Measurements from ENCODE around the gene SEC24C. TPM values are rescaled to one million over a fixed set of nuclear protein-coding genes. Genes with fewer than 3 reads are reported as not detected.
"Not testable (repeated sequence)": the region's sequence is repeated elsewhere in the genome, so short reads cannot be mapped to it uniquely, and the experiment has no call there.

SEC24C gene, protein sequence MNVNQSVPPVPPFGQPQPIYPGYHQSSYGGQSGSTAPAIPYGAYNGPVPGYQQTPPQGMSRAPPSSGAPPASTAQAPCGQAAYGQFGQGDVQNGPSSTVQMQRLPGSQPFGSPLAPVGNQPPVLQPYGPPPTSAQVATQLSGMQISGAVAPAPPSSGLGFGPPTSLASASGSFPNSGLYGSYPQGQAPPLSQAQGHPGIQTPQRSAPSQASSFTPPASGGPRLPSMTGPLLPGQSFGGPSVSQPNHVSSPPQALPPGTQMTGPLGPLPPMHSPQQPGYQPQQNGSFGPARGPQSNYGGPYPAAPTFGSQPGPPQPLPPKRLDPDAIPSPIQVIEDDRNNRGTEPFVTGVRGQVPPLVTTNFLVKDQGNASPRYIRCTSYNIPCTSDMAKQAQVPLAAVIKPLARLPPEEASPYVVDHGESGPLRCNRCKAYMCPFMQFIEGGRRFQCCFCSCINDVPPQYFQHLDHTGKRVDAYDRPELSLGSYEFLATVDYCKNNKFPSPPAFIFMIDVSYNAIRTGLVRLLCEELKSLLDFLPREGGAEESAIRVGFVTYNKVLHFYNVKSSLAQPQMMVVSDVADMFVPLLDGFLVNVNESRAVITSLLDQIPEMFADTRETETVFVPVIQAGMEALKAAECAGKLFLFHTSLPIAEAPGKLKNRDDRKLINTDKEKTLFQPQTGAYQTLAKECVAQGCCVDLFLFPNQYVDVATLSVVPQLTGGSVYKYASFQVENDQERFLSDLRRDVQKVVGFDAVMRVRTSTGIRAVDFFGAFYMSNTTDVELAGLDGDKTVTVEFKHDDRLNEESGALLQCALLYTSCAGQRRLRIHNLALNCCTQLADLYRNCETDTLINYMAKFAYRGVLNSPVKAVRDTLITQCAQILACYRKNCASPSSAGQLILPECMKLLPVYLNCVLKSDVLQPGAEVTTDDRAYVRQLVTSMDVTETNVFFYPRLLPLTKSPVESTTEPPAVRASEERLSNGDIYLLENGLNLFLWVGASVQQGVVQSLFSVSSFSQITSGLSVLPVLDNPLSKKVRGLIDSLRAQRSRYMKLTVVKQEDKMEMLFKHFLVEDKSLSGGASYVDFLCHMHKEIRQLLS
- total RNA-seq (2014; rRNA removed; shearing (Covaris generic)) = 49.0 and 54.4 TPM in 2 replicates

DNA sequence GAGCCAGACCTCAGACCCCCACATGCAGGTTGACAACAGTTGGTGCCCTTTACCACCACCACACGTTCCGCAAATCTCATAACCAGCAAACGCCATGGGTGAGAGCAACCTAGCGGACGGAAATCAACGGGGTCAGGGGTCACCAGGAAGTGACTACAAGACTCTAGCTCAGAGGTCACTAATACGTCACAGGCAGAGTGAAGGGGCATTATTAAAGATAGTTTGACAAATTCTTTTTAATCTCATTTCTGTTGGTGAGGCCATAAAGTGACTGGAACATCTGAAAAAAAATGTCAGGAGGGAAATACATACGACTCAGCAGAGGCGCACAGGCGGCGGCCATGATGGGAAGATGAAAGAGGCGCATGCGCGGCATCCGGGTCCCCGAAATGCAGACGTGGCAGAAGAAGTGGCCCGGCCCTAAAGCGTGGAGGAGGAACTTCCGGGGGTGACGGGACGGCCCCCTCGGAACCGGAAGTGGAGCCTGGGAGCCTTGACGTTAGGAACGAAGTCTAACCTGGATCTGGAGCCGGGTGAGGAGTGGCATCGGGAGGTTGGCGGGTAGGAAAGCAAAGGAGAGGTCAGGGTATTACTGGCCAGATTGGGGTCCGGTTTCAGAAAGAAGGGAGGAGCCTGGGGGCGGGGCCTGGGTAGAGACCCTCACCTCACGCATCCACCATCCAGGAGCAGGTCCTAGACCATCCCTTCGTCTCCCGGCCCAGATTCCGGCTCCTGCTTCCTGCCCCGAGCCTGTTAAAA, at the start of gene SEC24C:
Gene SEC24C (plus strand): TSS at position 468 of the 759 bp plus-strand sequence. CDS start 2,461 bp downstream, outside the sequence.
- DNase-seq (ENCODE audit: low spot score) = peak; percentile 97
- in situ Hi-C loops (cut with HindIII; ENCODE audit: low sequenced_read_pairs) = no loop called here

DNA sequence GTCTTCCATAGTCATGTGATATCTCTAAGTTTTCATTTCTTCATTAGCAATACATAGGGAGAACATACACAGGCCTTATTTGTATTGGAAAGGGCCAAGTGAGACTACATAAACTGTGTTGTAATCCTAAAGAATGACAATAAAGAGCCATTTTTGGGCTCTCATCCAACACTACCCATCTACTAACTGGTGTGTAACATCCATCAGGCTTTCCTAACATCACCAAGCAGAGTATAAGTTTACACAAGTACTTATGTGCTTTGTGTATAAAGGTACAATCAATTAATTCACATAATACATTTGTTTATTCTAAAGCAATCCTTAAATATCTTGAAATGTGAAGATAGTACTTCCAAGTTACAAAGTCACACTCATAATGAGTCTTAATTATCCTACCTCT, 48.9 kb upstream of the SEC24C start:
- in situ Hi-C loops (cut with HindIII; ENCODE audit: low sequenced_read_pairs); DNase-seq (ENCODE audit: low spot score): not testable (repeated sequence)

DNA sequence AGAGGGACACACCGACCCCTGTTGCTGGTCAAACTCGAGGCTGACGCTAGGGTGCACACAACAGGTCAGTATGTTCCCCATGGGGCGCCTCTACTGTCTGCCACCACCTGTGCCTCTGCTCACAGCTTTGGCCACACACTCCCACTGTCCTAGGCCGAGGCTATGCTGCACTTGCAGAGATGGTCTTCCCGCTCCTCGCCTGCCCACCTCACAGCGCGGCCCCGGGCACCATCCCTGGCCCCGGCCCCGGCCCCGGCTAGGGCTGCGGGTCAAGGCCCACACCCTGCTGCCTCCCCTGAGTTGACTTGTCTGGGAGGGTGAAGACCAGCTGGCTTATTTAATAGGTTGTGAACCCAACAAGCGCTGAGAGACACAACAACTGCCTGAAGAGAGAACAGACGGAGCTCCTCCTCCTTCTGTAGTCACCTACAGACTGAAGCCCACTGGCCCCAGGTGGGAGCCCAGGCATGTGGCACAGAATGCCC, 46.5 kb upstream of the SEC24C start, which contains the start of gene AGAP5:
Gene AGAP5 (minus strand): TSS at position 435 of the 485 bp plus-strand sequence. CDS start 354 bp downstream, at position 81.
- DNase-seq (ENCODE audit: low spot score); in situ Hi-C loops (cut with HindIII; ENCODE audit: low sequenced_read_pairs): not testable (repeated sequence)

DNA sequence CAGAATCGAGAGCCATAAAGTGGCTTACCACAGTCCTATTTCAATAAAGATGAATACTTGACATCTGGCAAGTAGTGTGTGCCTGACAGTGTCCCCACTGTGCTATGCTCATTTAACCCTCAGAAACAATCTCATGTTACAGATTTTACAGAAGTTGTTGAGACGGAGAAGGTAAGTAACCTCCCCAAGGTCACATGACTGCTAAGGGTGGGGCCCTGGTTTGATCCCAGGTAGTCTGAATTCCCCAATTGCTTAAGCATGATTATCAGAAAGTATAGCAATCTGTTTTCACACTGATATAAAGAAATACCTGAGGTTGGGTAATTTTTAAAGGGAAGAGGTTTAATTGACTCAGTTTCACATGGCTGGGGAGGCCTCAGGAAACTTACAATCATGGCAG, 45.4 kb upstream of the SEC24C start:
- DNase-seq (ENCODE audit: low spot score); in situ Hi-C loops (cut with HindIII; ENCODE audit: low sequenced_read_pairs): not testable (repeated sequence)

DNA sequence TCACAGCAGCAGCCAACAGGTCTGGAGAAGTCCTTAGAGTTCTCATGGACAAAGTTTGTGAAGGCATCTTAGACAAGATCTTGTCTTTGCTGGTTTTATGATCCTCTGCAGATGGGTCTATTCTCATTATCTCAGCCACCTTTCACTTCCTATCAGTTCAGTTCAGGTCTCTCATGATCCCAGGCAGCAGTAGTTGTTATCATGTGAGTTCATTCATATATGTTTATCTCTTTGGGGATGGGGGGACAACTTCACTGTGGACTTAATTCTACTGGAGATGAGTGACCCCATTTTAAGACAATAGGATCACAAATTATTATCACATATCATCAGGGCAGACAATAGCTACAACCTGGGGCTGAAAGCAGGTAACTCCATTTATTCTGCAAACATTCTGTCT, 40.2 kb upstream of the SEC24C start:
- in situ Hi-C loops (cut with HindIII; ENCODE audit: low sequenced_read_pairs); DNase-seq (ENCODE audit: low spot score): not testable (repeated sequence)

DNA sequence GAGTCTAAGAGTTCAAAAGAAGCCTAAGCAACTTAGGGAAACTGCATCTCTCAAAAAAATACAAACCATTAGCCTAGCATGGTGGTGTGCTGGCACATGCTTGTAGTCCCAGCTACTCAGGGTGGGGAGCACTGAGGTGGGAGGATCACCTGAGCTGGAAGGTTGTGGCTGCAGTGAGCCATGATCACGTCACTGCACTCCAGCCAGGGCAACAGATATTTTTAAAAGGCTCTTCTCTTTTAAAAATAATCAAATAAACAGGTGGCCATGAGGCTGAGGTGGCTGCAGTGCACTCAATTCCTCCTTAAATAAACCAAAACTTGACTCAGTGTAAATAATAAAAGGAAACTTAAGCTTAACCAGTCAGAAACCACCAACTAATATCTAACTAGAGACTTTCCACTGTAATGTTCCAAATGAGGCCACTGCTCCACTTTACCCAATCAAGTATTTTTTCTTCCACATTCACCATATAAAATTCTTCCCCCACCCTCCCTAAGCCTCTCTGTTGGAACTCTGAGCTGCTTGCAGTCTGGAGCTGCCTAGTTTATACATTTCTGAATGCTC, 38.6 kb upstream of the SEC24C start:
- in situ Hi-C loops (cut with HindIII; ENCODE audit: low sequenced_read_pairs) = not testable (repeated sequence)

DNA sequence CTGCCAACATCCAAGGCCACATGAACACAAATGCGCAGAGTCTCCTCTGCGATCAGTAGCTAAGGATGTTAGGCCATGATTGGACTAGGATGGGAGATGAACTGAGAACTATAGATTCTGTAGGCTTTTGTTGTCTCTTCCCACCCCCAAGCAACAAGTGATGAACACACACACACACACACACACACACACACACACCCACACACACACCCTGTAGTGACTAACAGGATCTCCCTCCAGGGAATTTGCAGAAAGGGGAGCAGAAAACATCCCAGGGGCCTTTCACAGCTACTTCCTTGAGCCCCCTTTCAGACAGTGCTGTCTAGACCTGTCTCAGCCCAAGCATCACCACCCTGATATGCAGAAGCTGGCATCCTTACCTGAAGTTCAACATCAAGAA, 37.7 kb upstream of the SEC24C start:
- DNase-seq (ENCODE audit: low spot score); in situ Hi-C loops (cut with HindIII; ENCODE audit: low sequenced_read_pairs): not testable (repeated sequence)

More for the DNA sequence above, 38.6 kb upstream of the SEC24C start:
- not testable (repeated sequence) for DNase-seq (ENCODE audit: low spot score)

DNA sequence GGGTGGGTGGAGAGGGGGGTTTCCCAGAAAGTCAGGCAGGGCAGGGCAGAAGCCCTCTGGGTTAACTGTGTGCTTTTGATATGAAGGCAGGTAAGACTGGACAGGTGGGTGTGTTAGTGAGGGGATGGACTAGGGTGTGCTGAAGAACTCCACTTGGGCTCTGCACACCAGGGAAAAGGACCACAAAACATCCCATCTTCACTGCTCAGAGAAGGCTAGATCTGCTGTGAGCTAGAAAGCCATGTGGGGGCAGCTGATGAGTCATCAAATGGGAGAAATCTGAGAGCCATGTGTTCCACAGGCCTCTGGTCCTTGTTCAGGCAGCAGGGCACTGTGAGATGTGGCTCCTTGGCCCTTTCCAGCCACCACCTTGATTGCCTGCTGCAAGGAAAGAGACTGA, 36.5 kb upstream of the SEC24C start:
- in situ Hi-C loops (cut with HindIII; ENCODE audit: low sequenced_read_pairs); DNase-seq (ENCODE audit: low spot score): not testable (repeated sequence)

DNA sequence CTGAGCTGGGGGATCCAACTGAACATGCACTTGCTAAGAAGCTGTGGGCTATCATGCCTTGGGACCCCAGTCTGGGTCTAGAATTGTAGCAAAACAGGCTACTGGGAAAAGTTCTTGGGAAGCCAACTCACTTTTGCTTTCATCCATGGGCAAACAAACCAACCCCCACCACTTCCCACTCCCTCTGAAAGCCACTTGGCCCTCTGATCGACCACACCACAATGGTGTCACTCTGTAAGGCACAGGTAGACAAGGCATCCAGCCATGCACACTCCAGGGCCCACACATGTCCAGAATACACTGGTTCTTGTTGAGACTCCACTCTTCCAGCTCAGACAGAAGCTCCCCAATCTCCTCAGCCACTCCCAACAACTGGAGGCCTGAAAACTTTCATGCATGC, 36.0 kb upstream of the SEC24C start:
- DNase-seq (ENCODE audit: low spot score); in situ Hi-C loops (cut with HindIII; ENCODE audit: low sequenced_read_pairs): not testable (repeated sequence)

DNA sequence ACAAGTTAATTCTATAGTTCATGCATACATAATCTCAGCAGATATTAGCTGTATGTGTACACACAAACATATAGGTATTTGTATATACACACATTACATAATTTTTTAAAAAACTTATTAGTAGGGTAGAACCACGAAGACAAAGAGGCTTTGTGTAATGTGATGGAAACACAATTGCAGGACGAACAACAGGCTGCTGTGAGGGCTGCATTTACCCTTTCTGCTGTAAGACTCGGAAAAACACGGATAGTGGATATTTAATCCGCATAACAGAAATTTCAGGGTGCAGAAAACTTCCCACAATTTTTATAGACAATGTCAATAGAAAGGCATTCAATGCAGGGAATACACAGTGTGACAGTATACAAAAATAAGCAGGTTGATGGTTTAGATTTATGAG, 32.5 kb upstream of the SEC24C start:
- in situ Hi-C loops (cut with HindIII; ENCODE audit: low sequenced_read_pairs); DNase-seq (ENCODE audit: low spot score): not testable (repeated sequence)

DNA sequence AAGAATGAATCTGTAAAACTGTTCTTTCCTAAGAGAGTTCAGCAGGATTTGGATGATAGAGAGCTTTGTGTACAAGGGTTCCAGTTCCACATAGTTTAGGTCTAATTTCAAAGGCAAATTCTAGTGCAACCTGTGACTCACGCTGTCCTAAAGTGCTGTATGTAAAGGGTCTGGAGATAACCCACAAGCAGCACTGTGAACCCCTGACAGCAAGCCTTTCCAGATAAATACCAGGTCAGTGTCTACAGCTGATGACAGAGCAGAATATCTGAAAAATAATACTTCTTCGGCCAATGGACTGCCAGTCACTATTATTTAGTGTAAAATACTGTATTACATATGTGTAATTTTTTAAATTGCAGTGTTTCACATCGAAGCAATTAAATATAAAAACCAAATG, 30.3 kb upstream of the SEC24C start:
- DNase-seq (ENCODE audit: low spot score); in situ Hi-C loops (cut with HindIII; ENCODE audit: low sequenced_read_pairs): not testable (repeated sequence)

DNA sequence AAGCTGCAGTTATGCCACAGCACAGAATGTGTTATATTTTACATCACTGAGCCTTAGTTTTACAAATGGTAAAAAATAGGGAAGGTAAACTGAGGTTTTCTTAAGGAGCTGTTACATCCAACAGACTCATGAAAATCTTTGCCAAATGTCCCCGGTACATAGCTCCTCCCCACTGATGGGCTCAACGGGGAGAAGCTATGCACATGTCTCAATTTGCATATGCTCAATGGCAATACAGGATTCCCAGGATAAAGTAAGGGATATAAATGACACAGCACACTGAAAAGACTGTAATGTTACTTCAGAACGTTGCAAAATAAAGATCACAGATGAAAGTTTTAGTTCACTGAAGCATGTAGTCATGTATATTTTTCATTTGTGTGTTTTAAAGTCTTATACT, 29.7 kb upstream of the SEC24C start:
- in situ Hi-C loops (cut with HindIII; ENCODE audit: low sequenced_read_pairs) = not testable (repeated sequence)

DNA sequence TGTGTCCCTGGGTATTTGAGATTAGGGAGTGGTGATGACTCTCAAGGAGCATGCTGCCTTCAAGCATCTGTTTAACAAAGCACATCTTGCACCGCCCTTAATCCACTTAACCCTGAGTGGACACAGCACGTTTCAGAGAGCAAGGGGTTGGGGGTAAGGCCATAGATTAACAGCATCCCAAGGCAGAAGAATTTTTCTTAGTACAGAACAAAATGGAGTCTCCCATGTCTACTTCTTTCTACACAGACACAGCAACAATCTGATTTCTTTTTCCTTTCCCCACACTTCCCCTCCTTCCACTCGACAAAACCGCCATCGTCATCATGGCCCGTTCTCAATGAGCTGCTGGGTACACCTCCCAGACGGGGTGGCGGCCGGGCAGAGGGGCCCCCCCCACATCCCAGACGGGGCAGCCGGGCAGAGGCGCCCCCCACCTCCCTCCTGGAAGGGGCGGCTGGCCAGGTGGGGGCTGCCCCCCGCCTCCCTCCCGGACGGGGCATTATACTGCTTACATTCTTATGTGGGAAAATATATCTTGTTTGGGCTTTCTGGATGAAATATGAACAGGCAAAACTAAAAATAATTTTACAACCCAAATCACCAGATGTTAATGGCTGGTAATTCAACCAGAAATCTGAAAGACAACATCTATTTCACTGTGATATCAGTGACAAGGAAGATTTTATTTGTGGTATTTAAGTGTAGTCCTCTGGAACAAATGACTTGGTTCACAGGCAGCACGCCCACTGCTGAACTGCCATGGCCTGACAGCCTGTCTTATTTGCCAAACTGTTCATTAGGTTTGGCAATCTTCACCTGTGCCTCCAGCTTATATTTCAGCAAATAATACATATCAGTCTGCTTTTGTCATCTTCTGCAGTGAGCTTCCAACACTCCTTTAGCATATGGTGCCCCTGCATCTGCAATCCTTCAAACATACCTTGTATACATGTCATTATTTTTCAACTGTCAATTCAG, 28.7 kb upstream of the SEC24C start:
- in situ Hi-C loops (cut with HindIII; ENCODE audit: low sequenced_read_pairs); DNase-seq (ENCODE audit: low spot score): not testable (repeated sequence)

More for the DNA sequence above, 29.7 kb upstream of the SEC24C start:
- not testable (repeated sequence) for DNase-seq (ENCODE audit: low spot score)

DNA sequence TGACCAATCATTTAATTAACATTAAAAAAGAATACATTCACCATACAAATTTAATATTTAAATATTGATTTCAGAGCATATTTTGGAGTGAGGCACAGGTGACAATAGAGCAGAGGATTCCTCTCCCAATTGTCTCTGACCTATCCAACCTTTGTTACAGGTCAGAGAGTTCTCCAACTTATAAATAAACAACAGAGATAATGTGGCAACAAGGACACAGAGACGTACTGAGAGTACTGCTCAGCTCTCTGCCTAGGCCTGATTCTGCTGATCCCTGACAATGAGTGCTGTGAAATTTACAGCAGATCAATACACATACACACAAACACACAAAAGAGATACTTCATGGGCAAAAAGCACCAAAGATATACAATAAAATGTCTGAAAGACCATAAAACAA, 27.9 kb upstream of the SEC24C start:
- DNase-seq (ENCODE audit: low spot score) = no peak
- in situ Hi-C loops (cut with HindIII; ENCODE audit: low sequenced_read_pairs) = no loop called here

DNA sequence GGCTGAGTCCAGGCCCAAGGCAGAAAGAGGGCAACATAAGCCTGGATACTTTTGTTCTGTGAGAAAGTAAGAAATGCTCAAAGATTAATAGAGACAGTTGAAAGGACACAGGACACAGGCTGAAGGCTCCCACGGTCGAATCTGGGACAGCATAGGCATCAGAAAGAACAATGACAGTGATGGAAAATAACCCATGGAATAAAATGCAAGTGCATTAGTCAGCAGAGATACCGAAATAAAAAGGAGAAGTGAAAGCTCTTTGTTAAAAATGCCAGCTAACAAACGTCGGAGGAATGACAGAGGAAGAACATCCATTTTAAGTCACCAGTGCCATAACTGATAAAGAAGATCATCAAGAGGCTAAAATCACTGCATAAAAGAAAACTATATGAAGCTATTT, 26.6 kb upstream of the SEC24C start:
- in situ Hi-C loops (cut with HindIII; ENCODE audit: low sequenced_read_pairs) = no loop called here
- no peak for DNase-seq (ENCODE audit: low spot score)

DNA sequence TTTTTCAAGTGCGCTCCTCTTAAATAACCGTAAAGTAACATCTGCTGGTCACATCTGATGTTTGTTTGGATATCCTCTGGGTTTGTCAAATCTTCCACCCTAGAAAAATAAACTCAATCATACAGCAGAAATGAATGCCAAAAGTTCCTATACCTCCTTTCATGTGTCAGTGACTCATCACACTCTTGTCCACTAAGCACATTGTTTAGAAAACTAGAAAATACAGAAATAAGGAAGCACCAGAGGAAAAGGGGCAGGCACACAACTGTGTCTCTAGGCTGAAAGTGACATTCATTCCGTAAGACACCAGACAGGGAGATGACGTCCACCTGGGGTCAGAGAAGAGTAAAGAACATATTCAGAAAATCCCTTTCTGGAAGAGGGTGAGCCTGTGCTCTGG, 23.6 kb upstream of the SEC24C start:
- in situ Hi-C loops (cut with HindIII; ENCODE audit: low sequenced_read_pairs); DNase-seq (ENCODE audit: low spot score): not testable (repeated sequence)

DNA sequence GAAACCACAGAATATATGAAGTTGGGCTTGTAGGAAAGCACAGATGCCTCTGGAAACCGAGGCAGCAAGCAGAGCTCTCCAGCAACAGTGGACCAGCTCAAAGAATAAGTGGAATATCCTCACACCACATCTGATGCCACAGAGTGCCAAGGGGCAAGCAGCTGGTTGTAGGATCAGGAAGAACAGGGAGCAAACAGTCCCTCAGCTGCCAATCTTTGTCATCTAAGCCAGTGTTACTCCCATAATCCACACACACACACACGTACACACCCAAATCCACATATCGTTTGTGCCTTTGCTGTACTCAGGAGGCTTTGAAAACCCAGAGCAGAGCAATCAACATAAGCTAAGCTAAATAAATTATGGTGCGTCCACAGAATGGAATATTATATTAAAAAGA, 20.7 kb upstream of the SEC24C start:
- DNase-seq (ENCODE audit: low spot score) = no peak
- in situ Hi-C loops (cut with HindIII; ENCODE audit: low sequenced_read_pairs) = no loop called here
